HEK293 (cell line): ENCODE results near the gene KCTD10.
A peak's percentile ranks its signal among the peaks of the same experiment; 100 is the strongest.

Experiments used
- CTCF ChIA-PET: fragments of 350-600 bp; formaldehyde crosslinking; extraction: SDS; loops from one replicate; lab custom pipeline; 2021; ENCODE audit warnings: antibody characterized with exemption; lab: Yijun Ruan, JAX
- POLR2A ChIA-PET: fragments of 300-600 bp; formaldehyde crosslinking; extraction: SDS; loops from one replicate; lab custom pipeline; 2020; ENCODE audit warnings: antibody characterized with exemption, inconsistent platforms; lab: Yijun Ruan, JAX
- H3K27ac ChIP-seq: fragments of 200-500 bp; sonication (Bioruptor generic); 2 replicates; pipeline ENCODE4 v1.5.1; 2014; ENCODE audit warnings: low read depth, low read length, control low read depth, inconsistent platforms; ENCODE audit errors: extremely low read depth
- H3K36me3 ChIP-seq, 2 experiments: fragments of 200-500 bp in 1 of 2; sonication (Bioruptor generic) in 1 of 2; 1 replicate in 1 of 2; 2 replicates in 1 of 2; pipeline ENCODE4 v1.5.1; 2014 to 2017; ENCODE audit warnings: inconsistent platforms in 2 of 2, low read length in 2 of 2; ENCODE audit not compliant: control insufficient read depth in 2 of 2, insufficient read depth in 1 of 2
- H3K4me1 ChIP-seq: fragments of 200-500 bp; sonication (Bioruptor generic); 2 replicates; pipeline ENCODE4 v1.5.1; 2014; ENCODE audit warnings: mild to moderate bottlenecking, low read length, inconsistent platforms; ENCODE audit not compliant: control insufficient read depth, insufficient read depth
- H3K4me3 ChIP-seq: 2 replicates; pipeline ENCODE4 v1.5.1; 2011; ENCODE audit warnings: low read depth, mild to moderate bottlenecking, control low read depth, low read length, moderate library complexity
- H3K9me3 ChIP-seq: fragments of 200-500 bp; sonication (Bioruptor generic); 2 replicates; pipeline ENCODE4 v1.5.1; 2014; ENCODE audit warnings: low read depth, low read length, inconsistent platforms; ENCODE audit not compliant: control insufficient read depth, insufficient read depth
- CTCF ChIP-seq: fragments of 450-650 bp; formaldehyde crosslinking; IDR thresholded peaks from 2 replicates; pipeline ENCODE4 v1.5.1; 2016; ENCODE audit warnings: missing biosample characterization, missing genetic modification characterization
- GFI1B ChIP-seq: fragments of 450-650 bp; formaldehyde crosslinking; IDR thresholded peaks from 2 replicates; pipeline ENCODE4 v1.5.1; 2016; ENCODE audit warnings: missing biosample characterization, missing genetic modification characterization
- HOXD13 ChIP-seq: sonication (generic); formaldehyde crosslinking; IDR thresholded peaks from 2 replicates; pipeline ENCODE4 v1.8.0; 2022; ENCODE audit warnings: missing genetic modification reagents, borderline replicate concordance
- KLF1 ChIP-seq: fragments of 450-650 bp; formaldehyde crosslinking; IDR thresholded peaks from 2 replicates; pipeline ENCODE4 v1.5.1; 2016; ENCODE audit warnings: missing biosample characterization, missing genetic modification characterization
- PRDM1 ChIP-seq: fragments of 450-650 bp; formaldehyde crosslinking; IDR thresholded peaks from 2 replicates; pipeline ENCODE4; 2016; ENCODE audit warnings: missing biosample characterization, missing genetic modification characterization
- REPIN1 ChIP-seq: fragments of 450-650 bp; formaldehyde crosslinking; IDR thresholded peaks from 2 replicates; pipeline ENCODE4 v1.5.1; 2017; ENCODE audit warnings: missing biosample characterization, missing genetic modification characterization, low read depth
- SALL2 ChIP-seq: fragments of 450-650 bp; formaldehyde crosslinking; IDR thresholded peaks from 2 replicates; pipeline ENCODE4 v1.5.0; 2017; ENCODE audit warnings: missing biosample characterization, mild to moderate bottlenecking, missing genetic modification characterization, borderline replicate concordance
- ZBTB21 ChIP-seq: fragments of 450-650 bp; formaldehyde crosslinking; IDR thresholded peaks from 2 replicates; pipeline ENCODE4 v1.5.1; 2017; ENCODE audit warnings: missing biosample characterization, missing genetic modification characterization
- ZNF16 ChIP-seq: fragments of 450-650 bp; formaldehyde crosslinking; IDR thresholded peaks from 2 replicates; pipeline ENCODE4 v1.5.1; 2016; ENCODE audit warnings: low read depth, missing biosample characterization, missing genetic modification characterization
- ZNF169 ChIP-seq: fragments of 450-650 bp; formaldehyde crosslinking; IDR thresholded peaks from 2 replicates; pipeline ENCODE4 v1.5.1; 2016; ENCODE audit warnings: missing biosample characterization, missing genetic modification characterization
- ZNF280D ChIP-seq: fragments of 450-650 bp; formaldehyde crosslinking; IDR thresholded peaks from 2 replicates; pipeline ENCODE4 v1.5.1; 2016; ENCODE audit warnings: missing biosample characterization, missing genetic modification characterization
- ZNF423 ChIP-seq: fragments of 450-650 bp; formaldehyde crosslinking; IDR thresholded peaks from 2 replicates; pipeline ENCODE4 v1.5.1; 2016; ENCODE audit warnings: missing biosample characterization, missing genetic modification characterization
- ZNF449 ChIP-seq: fragments of 450-650 bp; formaldehyde crosslinking; IDR thresholded peaks from 2 replicates; pipeline ENCODE4 v1.5.1; 2017; ENCODE audit warnings: missing biosample characterization, mild to moderate bottlenecking, missing genetic modification characterization, moderate library complexity
- ZNF513 ChIP-seq: fragments of 450-650 bp; IDR thresholded peaks from 2 replicates; pipeline ENCODE4 v1.5.1; 2018; ENCODE audit warnings: missing biosample characterization, missing genetic modification characterization
- ZNF514 ChIP-seq: fragments of 450-650 bp; formaldehyde crosslinking; IDR thresholded peaks from 2 replicates; pipeline ENCODE4 v1.5.1; 2016; ENCODE audit warnings: missing biosample characterization, missing genetic modification characterization
- ZNF518A ChIP-seq: fragments of 450-650 bp; formaldehyde crosslinking; conservative IDR thresholded peaks from 2 replicates; pipeline ENCODE4 v1.5.1; 2016; ENCODE audit warnings: low read depth, missing biosample characterization, missing genetic modification characterization
- ZNF530 ChIP-seq: fragments of 450-650 bp; formaldehyde crosslinking; IDR thresholded peaks from 2 replicates; pipeline ENCODE4 v1.5.1; 2016; ENCODE audit warnings: low read depth, missing biosample characterization, missing genetic modification characterization
- ZNF561 ChIP-seq: fragments of 450-650 bp; IDR thresholded peaks from 2 replicates; pipeline ENCODE4 v1.5.1; 2018; ENCODE audit warnings: missing biosample characterization, missing genetic modification characterization, borderline replicate concordance
- ZNF654 ChIP-seq: fragments of 450-650 bp; formaldehyde crosslinking; IDR thresholded peaks from 2 replicates; pipeline ENCODE4 v1.5.1; 2016; ENCODE audit warnings: low read depth, missing biosample characterization, missing genetic modification characterization
- ZNF707 ChIP-seq: fragments of 450-650 bp; formaldehyde crosslinking; IDR thresholded peaks from 2 replicates; pipeline ENCODE4 v1.5.1; 2016; ENCODE audit warnings: missing biosample characterization, missing genetic modification characterization

The KCTD10 gene

GRCh38 chr12:109449845-109450532 is 27.1 kb downstream of the KCTD10 start:
- Histone ChIP-seq H3K4me3 (no peak overlapping the region), H3K27ac (no peak overlapping the region), H3K9me3 (no peaks in the 10 kb centered on the region), H3K36me3 (peaks cover 19 to 76% of the 10 kb centered on the region in 2 experiments), H3K4me1 (no peaks in the 10 kb centered on the region)
- TF ChIP-seq ZNF513 (no peak), CTCF (0 out of 2 replicates have a peak, but pooled peaks have one; percentile 22)
- POLR2A ChIA-PET: no interaction called here
- CTCF ChIA-PET: interaction anchor here (0.6 to 2.8 kb wide), 6 partner anchors 17 to 322 kb away, joined by 3 to 10 read pairs (median 6); no protein-coding TSS in a partner anchor

- ChIA-PET CTCF (interaction anchor here (0.6 to 2.8 kb wide), 5 partner anchors 16 to 79 kb away, joined by 3 to 10 read pairs (median 3); no protein-coding TSS in a partner anchor), POLR2A (no interaction called here)
- H3K27ac ChIP-seq: no peak overlapping the region
- TF ChIP-seq SALL2 (tag by site-specific recombination): no peak
- TF ChIP-seq ZNF423 (tag by site-specific recombination): no peak
- TF ChIP-seq ZNF530: no peak
- TF ChIP-seq ZNF514 (tag by site-specific recombination): no peak
- no peak for TF ChIP-seq ZNF280D (tag by site-specific recombination)
- TF ChIP-seq ZNF654 (tag by site-specific recombination): no peak
- TF ChIP-seq ZNF707: no peak
- TF ChIP-seq ZNF518A: no peak
- no peak for TF ChIP-seq ZNF449 (tag by site-specific recombination)
- TF ChIP-seq ZNF169 (tag by site-specific recombination): no peak
- no peak for TF ChIP-seq REPIN1 (tag by site-specific recombination)
- no peak for TF ChIP-seq PRDM1
- TF ChIP-seq HOXD13 (CRISPR knock-in tag): no peak
- TF ChIP-seq KLF1 (tag by site-specific recombination): no peak
- TF ChIP-seq ZNF561 (tag by site-specific recombination): no peak
- TF ChIP-seq GFI1B (tag by site-specific recombination): no peak
- no peak for TF ChIP-seq ZNF16
- TF ChIP-seq ZBTB21 (tag by site-specific recombination): no peak
These were observed 28.3 kb downstream of the KCTD10 start for GRCh38 chr12:109448707-109449390.

More at GRCh38 chr12:109448707-109449390, 28.3 kb downstream of the KCTD10 start:
- peaks cover 8 to 67% of the 10 kb centered on the region in 2 experiments for H3K36me3 ChIP-seq
- no peaks in the 10 kb centered on the region for H3K9me3 ChIP-seq
- no peaks in the 10 kb centered on the region for H3K4me1 ChIP-seq
- no peak overlapping the region for H3K4me3 ChIP-seq
